ENCODE measurements around the gene ZDHHC24. TPM values are rescaled to one million over a fixed set of nuclear protein-coding genes. Genes with fewer than 3 reads are reported as not detected.

Gene ZDHHC24
- total and polyA plus RNA-seq, 10 of the 15 experiments (the other 5 are each of a cell fraction or from before 2014, with no cell fraction given): 0.86 to 17.5 (median 6.8) TPM

GRCh38 chr11:66479394-66480116 lies 66.3 kb downstream of the ZDHHC24 start:
- 3% methylated on average over 30 of the region's 34 CpGs for WGBS (ENCODE audit: insufficient coverage, insufficient replicate concordance, low lambda C conversion rate, missing lambda C conversion rate)
- no peak for TF ChIP-seq NRF1 (conservative IDR thresholded peaks at IDR 0.05; ENCODE audit: low read depth, low read length)
- TF ChIP-seq REST (IDR thresholded peaks at IDR 0.05; ENCODE audit: low read depth, low read length): no peak
- TF ChIP-seq ZNF24 (IDR thresholded peaks at IDR 0.05): 0 out of 2 replicates have a peak, but pooled peaks have one; percentile 7
- peak in 1 of 2 experiments; percentile 8; a peak in 1 of 4 replicates for TF ChIP-seq BHLHE40 (IDR thresholded peaks at IDR 0.05; ENCODE audit: borderline replicate concordance in 1 of 2, low read depth in 2 of 2, low read length in 1 of 2)
- no peak for TF ChIP-seq EZH2 (IDR thresholded peaks at IDR 0.05; ENCODE audit: borderline replicate concordance, control insufficient read depth, low read depth, low read length)
- TF ChIP-seq FOXK2 (IDR thresholded peaks at IDR 0.05): no peak
- TF ChIP-seq ZNF622 (IDR thresholded peaks at IDR 0.05): no peak
- TF ChIP-seq E4F1 (IDR thresholded peaks at IDR 0.05; ENCODE audit: borderline replicate concordance, partially characterized antibody): no peak
- no peak for TF ChIP-seq ZBTB11 (CRISPR knock-in tag; IDR thresholded peaks at IDR 0.05)
- TF ChIP-seq BACH1 (IDR thresholded peaks at IDR 0.05; ENCODE audit: borderline replicate concordance): no peak
- peak; percentile 12; the same call in 1 of the 2 replicates for TF ChIP-seq IRF4 (IDR thresholded peaks at IDR 0.05; ENCODE audit: low read depth, low read length)
- TF ChIP-seq SMAD1 (IDR thresholded peaks at IDR 0.05; ENCODE audit: low read depth, partially characterized antibody): no peak

More at GRCh38 chr11:66479394-66480116, 66.3 kb downstream of the ZDHHC24 start:
- DNase-seq (ENCODE audit: low read depth, low spot score) (no peak), ATAC-seq (peak; percentile 13), FAIRE-seq (no peak)
- ChIA-PET SMC1A (ENCODE audit: uncharacterized antibody, unreplicated experiment) (interaction anchor here (0.7 to 2.7 kb wide), 15 partner anchors 13 to 199 kb away, joined by 3 to 10 read pairs (median 3); partner anchors contain the start of genes MRPL11, NPAS4 and PELI3), RAD21 (ENCODE audit: unreplicated experiment) (interaction anchor here (0.6 to 3.7 kb wide), 19 partner anchors 9 to 199 kb away, joined by 3 to 23 read pairs (median 4); partner anchors contain the start of genes MRPL11, NPAS4, PELI3 and RBM4), POLR2A (interaction anchor here (0.7 to 1.7 kb wide), 8 partner anchors 13 to 198 kb away, joined by 3 to 8 read pairs (median 6); partner anchors contain the start of genes MRPL11, PELI3, RBM4B and SLC29A2), CTCF (interaction anchor here (0.7 to 3.6 kb wide), 32 partner anchors 9 to 232 kb away, joined by 3 to 41 read pairs (median 4); partner anchors contain the start of genes BBS1, MRPL11, NPAS4 and PELI3)
- peaks cover 23% of the 10 kb centered on the region for H3K79me2 ChIP-seq (ENCODE audit: control insufficient read depth, insufficient read depth, low read length)
- in situ Hi-C loops (cut with MboI) (no loop called here), intact Hi-C loops (cut with micrococcal nuclease; ENCODE audit: unreplicated experiment) (loop anchor here (1.0 to 2.0 kb wide), 3 partner anchors 40 to 197 kb away; partner anchors contain the start of gene RBM4B)
- H2AFZ ChIP-seq (ENCODE audit: control insufficient read depth, low read depth, low read length): peak overlapping the region; percentile 55
- H3K4me1 ChIP-seq (ENCODE audit: control insufficient read depth, insufficient read depth, low read length): peaks cover 6% of the 10 kb centered on the region
- no peaks in the 10 kb centered on the region for H4K20me1 ChIP-seq (ENCODE audit: control insufficient read depth, insufficient read depth)
- peak overlapping the region; percentile 89 for H3K27ac ChIP-seq (ENCODE audit: control insufficient read depth, insufficient read depth)
- peaks cover 0 to 2% of the 10 kb centered on the region in 2 experiments; a peak in 1 of 4 replicates for H3K36me3 ChIP-seq (ENCODE audit: control insufficient read depth in 2 of 2, insufficient read depth in 2 of 2, low read length in 1 of 2)
- peak overlapping the region; percentile 87 for H3K4me2 ChIP-seq (ENCODE audit: control insufficient read depth, insufficient read depth)
- H3K4me3 ChIP-seq: peak overlapping the region; percentile 95
- H3K9ac ChIP-seq (ENCODE audit: control insufficient read depth, insufficient read depth, low read length): peak overlapping the region; percentile 95
- TSS peak; percentile 95 for BruUV-seq (replicated peaks)
- H3K9me3 ChIP-seq (replicated peaks; ENCODE audit: control insufficient read depth, insufficient read depth, low read length): no peaks in the 10 kb centered on the region
- no peaks in the 10 kb centered on the region for H3K27me3 ChIP-seq (replicated peaks in 1 of 2; ENCODE audit: control insufficient read depth in 2 of 2, insufficient read depth in 2 of 2, low read length in 1 of 2)

All from GM12878 (cell line).